Endothelial cell of umbilical vein (primary cell): ENCODE data around the gene CALD1. TPM values are rescaled to one million over a fixed set of nuclear protein-coding genes. Genes with fewer than 3 reads are reported as not detected.

Experiments
- BruUV-seq: library from RNA; stranded (reverse); fragments of 400-500 nt; replicated peaks from 2 replicates; lab custom pipeline; 2021; lab: Mats Ljungman, UMichigan
- CTCF ChIA-PET: fragments of 300-600, 350-600 bp; sonication (Branson Sonifier 250); formaldehyde crosslinking; loops from one replicate; lab custom pipeline; 2021; ENCODE audit warnings: antibody characterized with exemption, inconsistent platforms; lab: Charles Lee
- POLR2A ChIA-PET: fragments of 300-600, 350-600 bp; sonication (Branson Sonifier 250); formaldehyde crosslinking; loops from one replicate; lab custom pipeline; 2021; ENCODE audit warnings: antibody characterized with exemption, inconsistent platforms; lab: Charles Lee
- DNase-seq: peaks from one replicate; pipeline ENCODE4 v3.0.0-alpha.2; 2011; ENCODE audit warnings: low read depth, low spot score
- FAIRE-seq: peaks from 2 replicates; lab custom pipeline; 2011; peaks lifted over from hg19 to GRCh38; lab: Jason Lieb, UNC
- H2AFZ ChIP-seq: 2 replicates; pipeline ENCODE4 v1.6.0; 2012; ENCODE audit warnings: low read depth, low read length, control low read depth, inconsistent platforms
- H3K27ac ChIP-seq: 2 replicates; pipeline ENCODE4 v1.5.1; 2011; ENCODE audit warnings: low read depth, mild to moderate bottlenecking, control low read depth, low read length, moderate library complexity; ENCODE audit not compliant: insufficient read depth
- H3K27me3 ChIP-seq, 2 experiments: 2 replicates each; pipeline versions ENCODE4 v1.6.0 to v1.6.1; 2011; ENCODE audit warnings: low read length in 2 of 2, mixed read lengths in 1 of 2; ENCODE audit not compliant: control insufficient read depth in 2 of 2, insufficient read depth in 2 of 2
- H3K36me3 ChIP-seq, 2 experiments: 2 replicates in 1 of 2; 3 replicates in 1 of 2; pipeline ENCODE4 v1.5.1; 2011; ENCODE audit warnings: low read length in 2 of 2, mild to moderate bottlenecking in 1 of 2, moderate library complexity in 1 of 2; ENCODE audit not compliant: control insufficient read depth in 2 of 2, insufficient read depth in 2 of 2; ENCODE audit errors: extremely low read depth in 1 of 2
- H3K4me1 ChIP-seq: 3 replicates; pipeline ENCODE4 v1.5.1; 2011; ENCODE audit warnings: mild to moderate bottlenecking, low read length; ENCODE audit not compliant: control insufficient read depth, insufficient read depth; ENCODE audit errors: extremely low read depth
- H3K4me2 ChIP-seq: 2 replicates; pipeline ENCODE4 v1.6.1; 2011; ENCODE audit warnings: low read length, control low read depth, mixed read lengths; ENCODE audit not compliant: insufficient read depth
- H3K4me3 ChIP-seq, 3 experiments: fragments of 200-600 bp in 1 of 3; sonication (generic), shearing (Covaris generic) in 1 of 3; replicated peaks in 1 of 3; 2 replicates each; pipeline ENCODE4 v1.5.1; 2011 to 2016; ENCODE audit warnings: control low read depth in 3 of 3, low read length in 3 of 3, mild to moderate bottlenecking in 2 of 3, inconsistent platforms in 1 of 3, low read depth in 1 of 3, moderate library complexity in 1 of 3; ENCODE audit not compliant: insufficient read depth in 1 of 3
- H3K79me2 ChIP-seq: 2 replicates; pipeline ENCODE4 v1.6.0; 2012; ENCODE audit warnings: low read length, inconsistent platforms; ENCODE audit not compliant: control insufficient read depth, insufficient read depth
- H3K9ac ChIP-seq: replicated peaks from 2 replicates; pipeline ENCODE3; 2011; ENCODE audit warnings: low read length, control low read depth; ENCODE audit not compliant: insufficient read depth; ENCODE audit errors: extremely low read depth
- H3K9me1 ChIP-seq: replicated peaks from 3 replicates; pipeline ENCODE4 v1.6.0; 2011; ENCODE audit warnings: mild to moderate bottlenecking, low read length; ENCODE audit not compliant: control insufficient read depth, insufficient read depth; ENCODE audit errors: extremely low read depth
- H3K9me3 ChIP-seq: replicated peaks from 2 replicates; pipeline ENCODE4 v1.5.1; 2012; ENCODE audit warnings: low read length, inconsistent platforms; ENCODE audit not compliant: control insufficient read depth, insufficient read depth
- H4K20me1 ChIP-seq: replicated peaks from 2 replicates; pipeline ENCODE3; 2011; ENCODE audit warnings: mild to moderate bottlenecking, low read length; ENCODE audit not compliant: control insufficient read depth, insufficient read depth; ENCODE audit errors: extremely low read depth
- CTCF ChIP-seq, 2 donors: IDR thresholded peaks; 1 replicate in 1 of 2; 2 replicates in 1 of 2; pipeline ENCODE4 v1.5.1; 2011; ENCODE audit warnings: low read length in 2 of 2, mild to moderate bottlenecking in 2 of 2, moderate library complexity in 2 of 2, control low read depth in 1 of 2, inconsistent platforms in 1 of 2, low read depth in 1 of 2; ENCODE audit not compliant: insufficient read depth in 1 of 2; ENCODE audit errors: extremely low read depth in 1 of 2
- EZH2 ChIP-seq: IDR thresholded peaks from 2 replicates; pipeline ENCODE4 v1.6.1; 2012; ENCODE audit warnings: borderline replicate concordance, low read depth, mild to moderate bottlenecking, moderate library complexity, low read length, inconsistent platforms; ENCODE audit not compliant: severe bottlenecking
- FOS ChIP-seq: IDR thresholded peaks from 2 replicates; pipeline ENCODE4 v1.6.1; 2011; ENCODE audit warnings: mild to moderate bottlenecking, low read length, moderate library complexity, borderline replicate concordance; ENCODE audit not compliant: insufficient read depth
- GATA2 ChIP-seq: IDR thresholded peaks from 2 replicates; pipeline ENCODE4 v1.7.0; 2011; ENCODE audit warnings: low read depth, mild to moderate bottlenecking, moderate library complexity, mixed read lengths, low read length; ENCODE audit not compliant: insufficient read length, insufficient read depth
- JUN ChIP-seq: IDR thresholded peaks from 2 replicates; pipeline ENCODE4 v1.6.1; 2011; ENCODE audit warnings: borderline replicate concordance, low read depth; ENCODE audit not compliant: insufficient read length, insufficient read depth
- MAX ChIP-seq: IDR thresholded peaks from 2 replicates; pipeline ENCODE4 v1.6.1; 2011; ENCODE audit not compliant: insufficient read depth, insufficient read length
- MYC ChIP-seq: IDR thresholded peaks from one replicate; pipeline ENCODE4 v1.6.1; 2011; ENCODE audit warnings: mild to moderate bottlenecking, low read depth, low read length
- POLR2A ChIP-seq: IDR thresholded peaks from 2 replicates; pipeline ENCODE4 v1.6.1; 2012; ENCODE audit warnings: low read depth, mild to moderate bottlenecking, control low read depth, low read length
- POLR2AphosphoS5 ChIP-seq: IDR thresholded peaks from 2 replicates; pipeline ENCODE4 v1.6.1; 2012; ENCODE audit warnings: low read depth, mild to moderate bottlenecking, control low read depth, low read length, moderate library complexity; ENCODE audit not compliant: insufficient read depth
- dilution Hi-C: fragments of 300-500 bp; cut with MboI; formaldehyde crosslinking; loops from one replicate; pipeline ENCODE4 v1.15.0; 2019; ENCODE audit warnings: low sequenced_read_pairs; ENCODE audit not compliant: extremely low pct_ligation_motif_present
- intact Hi-C: fragments of 100-400 bp; cut with micrococcal nuclease; formaldehyde crosslinking; loops from one replicate; pipeline ENCODE4 v1.10.0; 2022
- polyA plus RNA-seq, 4 experiments: library from polyadenylated mRNA; depleted of rRNA in 3 of 4; stranded (reverse) in 3 of 4; unstranded in 1 of 4; fragments of >200 nt; gene quantifications; 2 replicates each; pipeline versions ENCODE4 v1.2.1 to v1.2.3, GENCODE V29; 2011 to 2012; ENCODE audit warnings: missing spikeins in 1 of 4
- total RNA-seq: library from RNA; stranded (reverse); gene quantifications from 2 replicates; pipeline ENCODE4 v1.2.3, GENCODE V29; 2021

Gene CALD1
- total and polyA plus RNA-seq, 2 donors (not counting 3 experiments of a cell fraction or from before 2014, with no cell fraction given): 136 to 307 TPM

- BruUV-seq: no TSS peak
- ChIA-PET CTCF (no interaction called here), POLR2A (no interaction called here)
- Histone ChIP-seq H3K4me3 (no peak overlapping the region), H3K36me3 (peaks cover 35 to 36% of the 10 kb centered on the region in 2 experiments), H3K27ac (no peak overlapping the region), H3K9ac (no peak overlapping the region), H3K9me1 (no peaks in the 10 kb centered on the region), H2AFZ (no peak overlapping the region), H3K79me2 (no peaks in the 10 kb centered on the region), H3K9me3 (no peaks in the 10 kb centered on the region), H4K20me1 (no peaks in the 10 kb centered on the region), H3K4me2 (no peak overlapping the region), H3K4me1 (no peaks in the 10 kb centered on the region), H3K27me3 (no peaks in the 10 kb centered on the region)
- no peak for TF ChIP-seq FOS
- no peak for TF ChIP-seq POLR2A
- TF ChIP-seq MAX: no peak
- no peak for TF ChIP-seq JUN
- TF ChIP-seq MYC: no peak
- no peak for TF ChIP-seq GATA2
- TF ChIP-seq EZH2: no peak
- no peak for TF ChIP-seq CTCF (IDR thresholded peaks at IDR 0.05; ENCODE audit: extremely low read depth in 1 of 2, insufficient read depth in 1 of 2, low read depth in 1 of 2, low read length in 2 of 2)
- TF ChIP-seq POLR2AphosphoS5: no peak
- dilution Hi-C loops: no loop called here
- intact Hi-C loops: no loop called here
- DNase-seq (no peak), FAIRE-seq (no peak)
Measured at GRCh38 chr7:134962270-134962780, 182.9 kb downstream of the CALD1 start.
